ENCODE measurements around the gene IQCB1.

IQCB1 gene

GRCh38 chr3:121759541-121760202 lies 75.2 kb downstream of the IQCB1 start:
- no peak for DNase-seq
- no peaks in the 10 kb centered on the region for H3K36me3 ChIP-seq (ENCODE audit: insufficient read depth, low read length)
- peaks cover 5% of the 10 kb centered on the region; the same call in 1 of the 2 replicates for H3K4me1 ChIP-seq (ENCODE audit: insufficient read depth, low read length)
- no peak overlapping the region for H3K27ac ChIP-seq (ENCODE audit: low read length)
- H4K20me1 ChIP-seq (ENCODE audit: insufficient read depth, low read length) = no peaks in the 10 kb centered on the region
- H3K9ac ChIP-seq (ENCODE audit: low read depth, low read length) = no peak overlapping the region
- TF ChIP-seq EZH2 (IDR thresholded peaks at IDR 0.05; ENCODE audit: borderline replicate concordance, low read depth, low read length, severe bottlenecking) = no peak
- TF ChIP-seq, protein P1, sequence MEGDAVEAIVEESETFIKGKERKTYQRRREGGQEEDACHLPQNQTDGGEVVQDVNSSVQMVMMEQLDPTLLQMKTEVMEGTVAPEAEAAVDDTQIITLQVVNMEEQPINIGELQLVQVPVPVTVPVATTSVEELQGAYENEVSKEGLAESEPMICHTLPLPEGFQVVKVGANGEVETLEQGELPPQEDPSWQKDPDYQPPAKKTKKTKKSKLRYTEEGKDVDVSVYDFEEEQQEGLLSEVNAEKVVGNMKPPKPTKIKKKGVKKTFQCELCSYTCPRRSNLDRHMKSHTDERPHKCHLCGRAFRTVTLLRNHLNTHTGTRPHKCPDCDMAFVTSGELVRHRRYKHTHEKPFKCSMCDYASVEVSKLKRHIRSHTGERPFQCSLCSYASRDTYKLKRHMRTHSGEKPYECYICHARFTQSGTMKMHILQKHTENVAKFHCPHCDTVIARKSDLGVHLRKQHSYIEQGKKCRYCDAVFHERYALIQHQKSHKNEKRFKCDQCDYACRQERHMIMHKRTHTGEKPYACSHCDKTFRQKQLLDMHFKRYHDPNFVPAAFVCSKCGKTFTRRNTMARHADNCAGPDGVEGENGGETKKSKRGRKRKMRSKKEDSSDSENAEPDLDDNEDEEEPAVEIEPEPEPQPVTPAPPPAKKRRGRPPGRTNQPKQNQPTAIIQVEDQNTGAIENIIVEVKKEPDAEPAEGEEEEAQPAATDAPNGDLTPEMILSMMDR (IDR thresholded peaks at IDR 0.05; ENCODE audit: borderline replicate concordance, extremely low read depth, low read length, poor library complexity, severe bottlenecking) = no peak
- H3K9me3 ChIP-seq (ENCODE audit: insufficient read depth, low read length, severe bottlenecking) = no peaks in the 10 kb centered on the region
- no peaks in the 10 kb centered on the region for H3K27me3 ChIP-seq (ENCODE audit: insufficient read depth, low read length, poor library complexity)
- H3K4me2 ChIP-seq (ENCODE audit: insufficient read depth, low read length) = no peak overlapping the region
- no peak overlapping the region for H3K4me3 ChIP-seq (ENCODE audit: low read depth in 1 of 2, low read length in 2 of 2)
- H2AFZ ChIP-seq (ENCODE audit: low read depth, low read length) = no peak overlapping the region
- no peak for ATAC-seq (ENCODE audit: insufficient read depth, low read depth)
- H3K79me2 ChIP-seq (ENCODE audit: insufficient read depth, low read length) = no peaks in the 10 kb centered on the region

DNA sequence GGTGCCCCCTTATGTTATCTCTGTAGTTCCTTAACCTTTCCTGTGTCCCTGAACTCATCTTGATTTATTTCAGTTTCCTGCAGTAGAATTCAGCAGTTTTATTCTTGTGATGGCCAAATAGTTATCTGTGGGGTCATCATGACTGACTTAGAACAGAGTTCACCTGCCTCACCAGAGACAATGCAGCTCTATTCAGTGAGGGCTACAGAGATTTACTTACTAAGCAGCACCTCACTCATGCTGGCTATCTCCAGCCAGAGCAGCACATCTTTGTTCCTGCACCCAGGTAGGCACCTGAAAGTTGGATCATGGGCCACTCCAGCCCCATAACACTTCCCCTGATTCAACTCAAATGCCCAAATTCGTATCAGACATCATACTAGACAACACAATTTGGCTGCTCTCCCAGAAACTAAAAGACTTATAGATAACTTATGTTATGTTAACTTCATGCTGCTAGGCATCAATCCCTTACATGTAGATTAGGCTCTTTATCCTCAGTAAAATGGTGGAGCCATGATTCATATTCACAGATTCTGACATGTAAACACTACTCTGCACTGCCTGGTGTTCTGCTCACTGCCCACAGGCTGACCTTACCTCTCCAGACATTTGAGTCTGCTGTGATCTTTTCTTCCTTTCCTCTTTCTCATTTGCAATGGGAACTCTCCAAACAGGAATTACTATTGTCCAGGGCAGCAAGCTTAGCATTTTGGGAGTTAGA lies 76.0 kb downstream of the IQCB1 start:
- no peaks in the 10 kb centered on the region for H3K27me3 ChIP-seq (ENCODE audit: insufficient read depth, low read length, poor library complexity)
- no peak overlapping the region for H3K27ac ChIP-seq (ENCODE audit: low read length)
- H3K4me2 ChIP-seq (ENCODE audit: insufficient read depth, low read length) = no peak overlapping the region
- ATAC-seq (ENCODE audit: insufficient read depth, low read depth) = no peak
- no peak for DNase-seq
- H3K4me3 ChIP-seq (ENCODE audit: low read depth in 1 of 2, low read length in 2 of 2) = no peak overlapping the region
- H2AFZ ChIP-seq (ENCODE audit: low read depth, low read length) = no peak overlapping the region
- H3K36me3 ChIP-seq (ENCODE audit: insufficient read depth, low read length) = no peaks in the 10 kb centered on the region
- no peaks in the 10 kb centered on the region for H4K20me1 ChIP-seq (ENCODE audit: insufficient read depth, low read length)
- peaks cover 5% of the 10 kb centered on the region; the same call in 1 of the 2 replicates for H3K4me1 ChIP-seq (ENCODE audit: insufficient read depth, low read length)
- H3K9ac ChIP-seq (ENCODE audit: low read depth, low read length) = no peak overlapping the region
- no peaks in the 10 kb centered on the region for H3K79me2 ChIP-seq (ENCODE audit: insufficient read depth, low read length)
- no peaks in the 10 kb centered on the region for H3K9me3 ChIP-seq (ENCODE audit: insufficient read depth, low read length, severe bottlenecking)
- no peak for TF ChIP-seq EZH2 (IDR thresholded peaks at IDR 0.05; ENCODE audit: borderline replicate concordance, low read depth, low read length, severe bottlenecking)
- TF ChIP-seq, protein P1 (IDR thresholded peaks at IDR 0.05; ENCODE audit: borderline replicate concordance, extremely low read depth, low read length, poor library complexity, severe bottlenecking) = no peak

DNA sequence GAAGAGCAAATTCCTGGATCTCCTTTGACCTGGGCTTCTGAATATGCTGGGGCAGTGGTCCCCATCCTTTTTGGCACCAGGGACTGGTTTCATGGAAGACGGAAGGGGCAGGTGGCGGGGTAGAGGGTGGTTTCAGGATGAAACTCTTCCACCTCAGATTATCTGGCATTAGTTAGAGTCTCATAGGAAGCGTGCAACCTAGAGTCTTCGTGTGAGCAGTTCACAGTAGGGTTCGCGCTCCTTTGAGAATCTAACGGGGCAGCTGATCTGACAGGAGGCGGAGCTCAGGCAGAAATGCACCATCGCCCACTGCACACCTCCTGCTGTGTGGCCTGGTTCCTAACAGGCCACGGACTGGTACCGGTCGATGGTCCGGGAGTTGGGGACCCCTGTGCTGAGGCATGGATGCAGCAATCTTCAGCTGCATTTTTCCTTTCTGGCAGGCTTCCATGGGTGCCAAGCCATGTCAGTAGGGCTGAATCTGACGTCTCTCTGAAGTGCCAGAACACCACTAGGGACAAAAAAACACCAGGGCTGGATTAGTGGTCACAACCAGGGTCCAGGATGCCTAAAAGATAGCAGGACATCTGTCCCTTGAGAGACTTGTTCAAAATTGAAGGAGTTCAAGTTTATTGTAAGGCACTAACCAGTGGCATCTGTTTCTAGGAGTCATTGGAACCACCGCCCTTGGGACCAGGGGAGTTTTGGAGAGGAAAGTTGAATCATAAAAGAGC lies 76.9 kb downstream of the IQCB1 start:
- no peaks in the 10 kb centered on the region for H3K79me2 ChIP-seq (ENCODE audit: insufficient read depth, low read length)
- TF ChIP-seq EZH2 (IDR thresholded peaks at IDR 0.05; ENCODE audit: borderline replicate concordance, low read depth, low read length, severe bottlenecking) = no peak
- TF ChIP-seq, protein P1 (IDR thresholded peaks at IDR 0.05; ENCODE audit: borderline replicate concordance, extremely low read depth, low read length, poor library complexity, severe bottlenecking) = no peak
- no peak for ATAC-seq (ENCODE audit: insufficient read depth, low read depth)
- H3K27me3 ChIP-seq (ENCODE audit: insufficient read depth, low read length, poor library complexity) = no peaks in the 10 kb centered on the region
- H4K20me1 ChIP-seq (ENCODE audit: insufficient read depth, low read length) = no peaks in the 10 kb centered on the region
- H3K27ac ChIP-seq (ENCODE audit: low read length) = no peak overlapping the region
- no peak overlapping the region for H3K4me2 ChIP-seq (ENCODE audit: insufficient read depth, low read length)
- H3K9ac ChIP-seq (ENCODE audit: low read depth, low read length) = no peak overlapping the region
- no peaks in the 10 kb centered on the region for H3K9me3 ChIP-seq (ENCODE audit: insufficient read depth, low read length, severe bottlenecking)
- DNase-seq = no peak
- H3K36me3 ChIP-seq (ENCODE audit: insufficient read depth, low read length) = no peaks in the 10 kb centered on the region
- H2AFZ ChIP-seq (ENCODE audit: low read depth, low read length) = peak overlapping the region; percentile 40; the same call in 1 of the 2 replicates
- H3K4me3 ChIP-seq (ENCODE audit: low read depth in 1 of 2, low read length in 2 of 2) = no peak overlapping the region
- H3K4me1 ChIP-seq (ENCODE audit: insufficient read depth, low read length) = peaks cover 5% of the 10 kb centered on the region; the same call in 1 of the 2 replicates

Data from DND-41 (cell line).